ENCODE measurements around the gene ZNF524. TPM values are rescaled to one million over a fixed set of nuclear protein-coding genes. Genes with fewer than 3 reads are reported as not detected.

The ZNF524 gene
- total RNA-seq, 1 donor, result 4.7 TPM

DNA sequence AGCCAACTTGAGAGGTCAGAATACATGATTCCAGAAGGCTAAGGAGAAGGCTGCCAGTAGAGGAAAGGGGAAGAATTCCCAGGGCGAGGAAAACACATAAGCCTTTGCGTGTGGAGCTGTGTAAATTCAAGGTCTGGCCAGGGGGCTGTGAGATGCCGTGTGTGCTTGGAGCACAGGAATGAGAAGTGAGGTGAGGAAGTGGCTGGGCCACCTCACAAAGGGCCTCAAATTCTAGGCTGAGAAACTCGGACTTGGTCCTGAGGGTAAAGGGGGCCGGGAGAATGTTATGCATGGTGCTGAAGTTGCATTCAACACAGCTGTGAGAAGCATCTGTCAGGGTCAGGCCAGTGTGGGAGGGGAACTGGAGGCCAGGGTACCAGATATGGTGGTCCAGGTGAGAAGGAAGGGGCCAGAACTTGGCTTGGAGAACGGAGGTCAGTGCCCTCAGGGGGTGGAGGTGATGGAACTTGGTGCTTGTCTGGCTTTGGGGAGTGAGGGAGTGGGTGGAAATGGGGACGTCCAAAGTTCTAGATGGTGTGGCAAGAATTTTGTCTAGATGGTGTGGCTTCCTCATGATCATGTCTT, 35.9 kb downstream of the ZNF524 start:
- DNase-seq (ENCODE audit: low read depth), result no peak
- no peak for TF ChIP-seq CTCF (IDR thresholded peaks at IDR 0.05; ENCODE audit: insufficient read depth, low read depth, low read length)
- peak overlapping the region; percentile 98 for H3K4me3 ChIP-seq (ENCODE audit: low read depth, low read length)

DNA sequence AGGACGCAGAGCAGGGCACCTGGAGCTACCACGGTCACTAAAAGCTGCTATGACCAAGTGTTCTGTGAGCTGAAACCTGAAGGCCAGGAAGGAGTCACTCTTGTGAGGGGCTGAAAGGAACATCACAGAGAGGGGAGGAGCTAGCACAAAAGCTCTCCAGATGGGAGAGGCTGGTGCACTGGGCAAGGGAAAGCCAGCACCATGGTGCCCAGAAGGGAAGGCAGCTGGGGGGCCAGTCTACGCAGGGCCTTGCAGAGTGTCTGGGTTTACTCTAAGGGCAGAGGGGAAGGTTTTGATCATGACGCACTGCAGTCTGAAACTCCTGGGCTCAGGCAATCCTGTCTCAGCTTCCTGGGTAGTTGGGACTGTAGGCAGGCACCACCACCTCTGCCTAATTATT, 36.6 kb downstream of the ZNF524 start:
- H3K4me3 ChIP-seq (ENCODE audit: low read depth, low read length), result no peak overlapping the region
- TF ChIP-seq CTCF (IDR thresholded peaks at IDR 0.05; ENCODE audit: insufficient read depth, low read depth, low read length), result no peak
- DNase-seq (ENCODE audit: low read depth), result no peak

- DNase-seq (ENCODE audit: low read depth), result no peak
- no peak overlapping the region for H3K4me3 ChIP-seq (ENCODE audit: low read depth, low read length)
- TF ChIP-seq CTCF (IDR thresholded peaks at IDR 0.05; ENCODE audit: insufficient read depth, low read depth, low read length), result no peak
Measured at GRCh38 chr19:55637534-55637933, 37.4 kb downstream of the ZNF524 start.

DNA sequence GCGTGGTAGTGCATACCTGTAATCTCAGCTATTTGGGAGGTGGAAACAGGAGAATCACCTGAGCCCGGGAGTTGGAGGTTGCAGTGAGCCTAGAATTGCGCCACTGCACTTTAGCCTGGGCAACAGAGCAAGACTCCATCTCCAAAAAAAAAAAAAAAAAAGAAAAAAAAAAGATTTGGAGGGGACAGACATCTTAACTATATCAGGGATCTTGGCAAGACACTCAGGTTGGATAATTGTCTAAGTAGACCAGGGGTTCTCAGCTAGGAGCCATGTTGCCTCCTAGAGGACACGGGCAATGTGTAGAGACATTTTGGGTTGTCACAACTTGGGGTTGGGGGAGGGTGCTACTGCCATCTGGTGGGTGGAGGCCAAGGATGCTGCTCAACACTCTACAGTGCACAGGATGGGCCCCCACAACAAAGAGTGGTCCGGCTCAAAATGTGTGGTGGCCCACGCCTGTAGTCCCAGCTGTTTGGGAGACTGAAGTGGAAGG, 38.8 kb downstream of the ZNF524 start:
- no peak overlapping the region for H3K4me3 ChIP-seq (ENCODE audit: low read depth, low read length)
- peak; percentile 24 for DNase-seq (ENCODE audit: low read depth)
- peak; percentile 51 for TF ChIP-seq CTCF (IDR thresholded peaks at IDR 0.05; ENCODE audit: insufficient read depth, low read depth, low read length)

GRCh38 chr19:55640043-55640576, 40.0 kb downstream of the ZNF524 start:
- TF ChIP-seq CTCF (IDR thresholded peaks at IDR 0.05; ENCODE audit: insufficient read depth, low read depth, low read length), result peak; percentile 38
- peak; percentile 73 for DNase-seq (ENCODE audit: low read depth)

DNA sequence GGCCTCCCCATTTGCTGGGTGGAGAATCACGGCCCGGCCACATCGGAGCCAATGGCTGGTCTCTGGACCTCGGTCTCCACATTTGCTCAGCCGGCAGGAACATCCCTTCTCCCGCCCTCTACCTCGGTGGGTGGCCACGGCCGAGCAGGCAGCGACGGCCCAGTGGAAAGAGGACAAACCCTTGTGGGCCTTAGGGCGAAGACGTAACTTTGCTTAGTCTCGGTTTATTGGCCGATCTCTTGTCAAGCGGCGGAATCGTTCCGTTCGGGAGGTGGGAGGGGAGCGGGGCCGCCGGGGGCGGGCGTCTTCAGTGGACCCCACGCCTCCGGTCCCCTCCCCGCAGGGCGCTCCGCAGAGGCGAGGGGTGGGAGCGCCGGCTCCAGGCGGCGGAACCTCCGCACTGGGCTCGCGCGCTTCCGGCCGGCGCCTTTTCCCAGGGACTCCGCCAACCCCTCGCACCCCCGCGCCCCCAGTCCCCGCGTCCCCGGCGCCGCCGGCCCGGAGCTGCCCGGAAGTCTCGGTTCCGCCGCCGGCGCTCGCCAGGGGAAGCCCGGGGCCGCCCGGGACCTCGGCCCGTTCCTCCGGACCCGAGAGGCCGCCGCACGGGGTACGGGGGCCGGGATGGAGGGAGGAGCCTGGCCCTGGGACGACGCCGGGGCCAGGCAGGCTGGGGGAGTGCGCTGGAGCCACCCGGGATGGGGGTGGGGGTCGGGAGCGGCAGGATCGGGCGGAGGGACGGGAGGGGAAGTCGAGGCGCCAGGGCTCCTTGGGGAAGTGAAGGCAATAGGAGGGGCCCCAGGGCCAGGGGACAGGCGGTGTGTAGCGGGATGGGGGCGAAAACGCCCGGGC, 40.7 kb downstream of the ZNF524 start, which contains the start of gene ZNF580:
TSS of gene ZNF580 (plus strand) at position 426 of the 849 bp plus-strand sequence. CDS start 1,507 bp downstream, outside the sequence.
- no peak for TF ChIP-seq CTCF (IDR thresholded peaks at IDR 0.05; ENCODE audit: insufficient read depth, low read depth, low read length)
- peak within 1 kb of the TSS; percentile 72 for H3K4me3 ChIP-seq (ENCODE audit: low read depth, low read length)
- DNase-seq (ENCODE audit: low read depth), result peak; percentile 87

More at GRCh38 chr19:55640043-55640576, 40.0 kb downstream of the ZNF524 start:
- H3K4me3 ChIP-seq (ENCODE audit: low read depth, low read length), result peak overlapping the region; percentile 72

All from fibroblast of villous mesenchyme (primary cell).